ENCODE measurements around the gene MIER1.

The MIER1 gene

GRCh38 chr1:66980745-66981367, 56.1 kb downstream of the MIER1 start:
- Histone ChIP-seq H3K27me3 (ENCODE audit: insufficient read depth, insufficient read length) (no peaks in the 10 kb centered on the region), H3K9ac (ENCODE audit: insufficient read length, low read depth) (no peak overlapping the region), H3K9me3 (ENCODE audit: insufficient read depth, low read length) (no peaks in the 10 kb centered on the region), H3K4me1 (ENCODE audit: insufficient read depth, insufficient read length) (no peaks in the 10 kb centered on the region), H3K4me3 (ENCODE audit: insufficient read length, low read depth) (no peak overlapping the region), H3K36me3 (ENCODE audit: insufficient read depth, insufficient read length, low read length) (peaks cover 96% of the 10 kb centered on the region)
- TF ChIP-seq ZNF274 (IDR thresholded peaks at IDR 0.05; ENCODE audit: low read depth, low read length) (no peak), SUZ12 (IDR thresholded peaks at IDR 0.05; ENCODE audit: extremely low read depth, insufficient read depth, insufficient read length) (no peak), YY1 (IDR thresholded peaks at IDR 0.05; ENCODE audit: insufficient read depth, insufficient read length) (no peak)
- DNase-seq (ENCODE audit: low read depth, low spot score) = no peak

GRCh38 chr1:66981679-66982078, 56.9 kb downstream of the MIER1 start:
- no peak overlapping the region for H3K9ac ChIP-seq (ENCODE audit: insufficient read length, low read depth)
- TF ChIP-seq ZNF274 (IDR thresholded peaks at IDR 0.05; ENCODE audit: low read depth, low read length) (no peak), SUZ12 (IDR thresholded peaks at IDR 0.05; ENCODE audit: extremely low read depth, insufficient read depth, insufficient read length) (no peak), YY1 (IDR thresholded peaks at IDR 0.05; ENCODE audit: insufficient read depth, insufficient read length) (no peak)
- no peak for DNase-seq (ENCODE audit: low read depth, low spot score)
- H3K4me3 ChIP-seq (ENCODE audit: insufficient read length, low read depth) = no peak overlapping the region
- H3K9me3 ChIP-seq (ENCODE audit: insufficient read depth, low read length) = no peaks in the 10 kb centered on the region
- H3K4me1 ChIP-seq (ENCODE audit: insufficient read depth, insufficient read length) = no peaks in the 10 kb centered on the region
- H3K27me3 ChIP-seq (ENCODE audit: insufficient read depth, insufficient read length) = no peaks in the 10 kb centered on the region
- H3K36me3 ChIP-seq (ENCODE audit: insufficient read depth, insufficient read length, low read length) = peaks cover 97% of the 10 kb centered on the region

GRCh38 chr1:66982561-66983260, 57.9 kb downstream of the MIER1 start:
- no peaks in the 10 kb centered on the region for H3K4me1 ChIP-seq (ENCODE audit: insufficient read depth, insufficient read length)
- TF ChIP-seq ZNF274 (IDR thresholded peaks at IDR 0.05; ENCODE audit: low read depth, low read length) (no peak), YY1 (IDR thresholded peaks at IDR 0.05; ENCODE audit: insufficient read depth, insufficient read length) (no peak), SUZ12 (IDR thresholded peaks at IDR 0.05; ENCODE audit: extremely low read depth, insufficient read depth, insufficient read length) (no peak)
- H3K4me3 ChIP-seq (ENCODE audit: insufficient read length, low read depth) = no peak overlapping the region
- peaks cover 97% of the 10 kb centered on the region for H3K36me3 ChIP-seq (ENCODE audit: insufficient read depth, insufficient read length, low read length)
- DNase-seq (ENCODE audit: low read depth, low spot score) = no peak
- H3K27me3 ChIP-seq (ENCODE audit: insufficient read depth, insufficient read length) = no peaks in the 10 kb centered on the region
- no peak overlapping the region for H3K9ac ChIP-seq (ENCODE audit: insufficient read length, low read depth)
- H3K9me3 ChIP-seq (ENCODE audit: insufficient read depth, low read length) = no peaks in the 10 kb centered on the region

- no peaks in the 10 kb centered on the region for H3K27me3 ChIP-seq (ENCODE audit: insufficient read depth, insufficient read length)
- H3K4me1 ChIP-seq (ENCODE audit: insufficient read depth, insufficient read length) = no peaks in the 10 kb centered on the region
- TF ChIP-seq SUZ12 (IDR thresholded peaks at IDR 0.05; ENCODE audit: extremely low read depth, insufficient read depth, insufficient read length) (no peak), YY1 (IDR thresholded peaks at IDR 0.05; ENCODE audit: insufficient read depth, insufficient read length) (no peak), ZNF274 (IDR thresholded peaks at IDR 0.05; ENCODE audit: low read depth, low read length) (no peak)
- H3K36me3 ChIP-seq (ENCODE audit: insufficient read depth, insufficient read length, low read length) = peaks cover 95% of the 10 kb centered on the region
- H3K4me3 ChIP-seq (ENCODE audit: insufficient read length, low read depth) = no peak overlapping the region
- H3K9ac ChIP-seq (ENCODE audit: insufficient read length, low read depth) = no peak overlapping the region
- H3K9me3 ChIP-seq (ENCODE audit: insufficient read depth, low read length) = no peaks in the 10 kb centered on the region
- DNase-seq (ENCODE audit: low read depth, low spot score) = no peak
Observed at GRCh38 chr1:66984491-66984890, 59.7 kb downstream of the MIER1 start.

- no peaks in the 10 kb centered on the region for H3K9me3 ChIP-seq (ENCODE audit: insufficient read depth, low read length)
- no peak overlapping the region for H3K4me3 ChIP-seq (ENCODE audit: insufficient read length, low read depth)
- no peaks in the 10 kb centered on the region for H3K27me3 ChIP-seq (ENCODE audit: insufficient read depth, insufficient read length)
- H3K4me1 ChIP-seq (ENCODE audit: insufficient read depth, insufficient read length) = no peaks in the 10 kb centered on the region
- no peak overlapping the region for H3K9ac ChIP-seq (ENCODE audit: insufficient read length, low read depth)
- DNase-seq (ENCODE audit: low read depth, low spot score) = no peak
- no peak for TF ChIP-seq SUZ12 (IDR thresholded peaks at IDR 0.05; ENCODE audit: extremely low read depth, insufficient read depth, insufficient read length)
- no peak for TF ChIP-seq ZNF274 (IDR thresholded peaks at IDR 0.05; ENCODE audit: low read depth, low read length)
- TF ChIP-seq YY1 (IDR thresholded peaks at IDR 0.05; ENCODE audit: insufficient read depth, insufficient read length) = no peak
- peaks cover 85% of the 10 kb centered on the region for H3K36me3 ChIP-seq (ENCODE audit: insufficient read depth, insufficient read length, low read length)
Observed at GRCh38 chr1:66985835-66986234, 61.0 kb downstream of the MIER1 start.

GRCh38 chr1:66993076-66993475, 68.3 kb downstream of the MIER1 start:
- TF ChIP-seq ZNF274 (IDR thresholded peaks at IDR 0.05; ENCODE audit: low read depth, low read length) = no peak
- no peak for TF ChIP-seq SUZ12 (IDR thresholded peaks at IDR 0.05; ENCODE audit: extremely low read depth, insufficient read depth, insufficient read length)
- TF ChIP-seq YY1 (IDR thresholded peaks at IDR 0.05; ENCODE audit: insufficient read depth, insufficient read length) = no peak
- H3K9ac ChIP-seq (ENCODE audit: insufficient read length, low read depth) = no peak overlapping the region
- H3K9me3 ChIP-seq (ENCODE audit: insufficient read depth, low read length) = no peaks in the 10 kb centered on the region
- DNase-seq (ENCODE audit: low read depth, low spot score) = no peak
- peaks cover 22% of the 10 kb centered on the region for H3K36me3 ChIP-seq (ENCODE audit: insufficient read depth, insufficient read length, low read length)
- no peaks in the 10 kb centered on the region for H3K4me1 ChIP-seq (ENCODE audit: insufficient read depth, insufficient read length)
- H3K4me3 ChIP-seq (ENCODE audit: insufficient read length, low read depth) = no peak overlapping the region
- H3K27me3 ChIP-seq (ENCODE audit: insufficient read depth, insufficient read length) = no peaks in the 10 kb centered on the region

GRCh38 chr1:66996018-66996682, 71.4 kb downstream of the MIER1 start:
- H3K4me3 ChIP-seq (ENCODE audit: insufficient read length, low read depth) = no peak overlapping the region
- H3K27me3 ChIP-seq (ENCODE audit: insufficient read depth, insufficient read length) = no peaks in the 10 kb centered on the region
- no peaks in the 10 kb centered on the region for H3K4me1 ChIP-seq (ENCODE audit: insufficient read depth, insufficient read length)
- no peak for TF ChIP-seq ZNF274 (IDR thresholded peaks at IDR 0.05; ENCODE audit: low read depth, low read length)
- no peak for TF ChIP-seq SUZ12 (IDR thresholded peaks at IDR 0.05; ENCODE audit: extremely low read depth, insufficient read depth, insufficient read length)
- TF ChIP-seq YY1 (IDR thresholded peaks at IDR 0.05; ENCODE audit: insufficient read depth, insufficient read length) = no peak
- peaks cover 8% of the 10 kb centered on the region for H3K36me3 ChIP-seq (ENCODE audit: insufficient read depth, insufficient read length, low read length)
- no peaks in the 10 kb centered on the region for H3K9me3 ChIP-seq (ENCODE audit: insufficient read depth, low read length)
- DNase-seq (ENCODE audit: low read depth, low spot score) = peak; percentile 77
- H3K9ac ChIP-seq (ENCODE audit: insufficient read length, low read depth) = no peak overlapping the region

Data from NT2/D1 (cell line).